SK-N-SH treated with all-trans-retinoic acid at 6 μM for 48 hours (cell line): ENCODE measurements around the gene CTRB1.

Source experiments
- ATAC-seq: fragments of 200-7000 bp; cut with Tn5 transposase; 3 replicates; pipeline ENCODE4 v1.9.1; 2020; ENCODE audit warnings: mild to moderate bottlenecking, moderate library complexity
- ARNTL ChIP-seq: fragments of 450-650 bp; formaldehyde crosslinking; IDR thresholded peaks from 2 replicates; pipeline ENCODE4 v1.5.0; 2020; ENCODE audit warnings: low read depth, mild to moderate bottlenecking, moderate library complexity, borderline replicate concordance
- BACH2 ChIP-seq: fragments of 250-450 bp; sonication (Bioruptor Pico); IDR thresholded peaks from 2 replicates; pipeline ENCODE4 v1.9.0; 2021; ENCODE audit warnings: mild to moderate bottlenecking, borderline replicate concordance
- CREB5 ChIP-seq: fragments of 250-450 bp; sonication (Bioruptor Pico); IDR thresholded peaks from 2 replicates; pipeline ENCODE4 v1.5.1; 2020; ENCODE audit warnings: low read depth, mild to moderate bottlenecking, moderate library complexity
- CSRNP3 ChIP-seq: fragments of 250-450 bp; sonication (Bioruptor Pico); IDR thresholded peaks from 2 replicates; pipeline ENCODE4 v1.5.1; 2021; ENCODE audit warnings: mild to moderate bottlenecking, moderate library complexity
- ESRRG ChIP-seq: fragments of 250-450 bp; sonication (Bioruptor Pico); IDR thresholded peaks from 2 replicates; pipeline ENCODE4 v1.6.1; 2021; ENCODE audit warnings: mild to moderate bottlenecking
- ISL1 ChIP-seq: fragments of 250-450 bp; sonication (Bioruptor Pico); IDR thresholded peaks from 2 replicates; pipeline ENCODE4 v2.1.2; 2022; ENCODE audit warnings: mild to moderate bottlenecking, moderate library complexity
- OSR1 ChIP-seq: fragments of 250-450 bp; sonication (Bioruptor Pico); IDR thresholded peaks from 2 replicates; pipeline ENCODE4 v1.8.0; 2022; ENCODE audit warnings: moderate library complexity, mild to moderate bottlenecking, inconsistent platforms
- POU6F1 ChIP-seq: fragments of 250-450 bp; sonication (Bioruptor Pico); IDR thresholded peaks from 2 replicates; pipeline ENCODE4 v1.8.0; 2021; ENCODE audit warnings: low read depth, mild to moderate bottlenecking, moderate library complexity, borderline replicate concordance
- PPARA ChIP-seq: fragments of 250-450 bp; sonication (Bioruptor Pico); IDR thresholded peaks from 2 replicates; pipeline ENCODE4 v1.5.0; 2020; ENCODE audit warnings: mild to moderate bottlenecking, borderline replicate concordance
- RARB ChIP-seq: fragments of 250-450 bp; sonication (Bioruptor Pico); IDR thresholded peaks from 2 replicates; pipeline ENCODE4 v1.8.0; 2021; ENCODE audit warnings: mild to moderate bottlenecking, moderate library complexity
- TCF4 ChIP-seq: fragments of 250-450 bp; sonication (Bioruptor Pico); IDR thresholded peaks from 2 replicates; pipeline ENCODE4 v1.8.0; 2021; ENCODE audit warnings: mild to moderate bottlenecking, moderate library complexity, borderline replicate concordance
- TSHZ2 ChIP-seq: fragments of 250-450 bp; sonication (Bioruptor Pico); IDR thresholded peaks from 2 replicates; pipeline ENCODE4 v1.5.0; 2020; ENCODE audit warnings: mild to moderate bottlenecking, moderate library complexity
- ZC3H10 ChIP-seq: fragments of 250-450 bp; sonication (Bioruptor Pico); IDR thresholded peaks from 2 replicates; pipeline ENCODE4 v1.5.1; 2021; ENCODE audit warnings: mild to moderate bottlenecking, moderate library complexity
- ZFP30 ChIP-seq: fragments of 450-650 bp; formaldehyde crosslinking; IDR thresholded peaks from 2 replicates; pipeline ENCODE4 v1.5.0; 2022; ENCODE audit warnings: mild to moderate bottlenecking, moderate library complexity
- ZNF565 ChIP-seq: fragments of 450-650 bp; formaldehyde crosslinking; conservative IDR thresholded peaks from 2 replicates; pipeline ENCODE4 v1.5.0; 2020; ENCODE audit warnings: low read depth, mild to moderate bottlenecking, moderate library complexity
- ZNF70 ChIP-seq: fragments of 450-650 bp; formaldehyde crosslinking; IDR thresholded peaks from 2 replicates; pipeline ENCODE4 v1.5.0; 2020; ENCODE audit warnings: mild to moderate bottlenecking, moderate library complexity
- ZNF8 ChIP-seq: fragments of 450-650 bp; formaldehyde crosslinking; IDR thresholded peaks from 2 replicates; pipeline ENCODE4 v1.5.0; 2020; ENCODE audit warnings: mild to moderate bottlenecking, moderate library complexity

CTRB1 gene

GRCh38 chr16:75172578-75172977 lies 46.2 kb upstream of the CTRB1 start (continued):
- TF ChIP-seq POU6F1 (CRISPR knock-in tag), result no peak
- TF ChIP-seq CSRNP3 (CRISPR knock-in tag), result no peak
- no peak for TF ChIP-seq ZNF8 (CRISPR knock-in tag)
- no peak for TF ChIP-seq BACH2 (CRISPR knock-in tag)

- no peak for ATAC-seq
- TF ChIP-seq CREB5 (CRISPR knock-in tag), result no peak
- no peak for TF ChIP-seq RARB
- TF ChIP-seq ZNF565, result no peak
- TF ChIP-seq ESRRG, result no peak
- no peak for TF ChIP-seq PPARA
- no peak for TF ChIP-seq ISL1 (CRISPR knock-in tag)
- no peak for TF ChIP-seq ZC3H10 (CRISPR knock-in tag)
- no peak for TF ChIP-seq ARNTL
Measured at GRCh38 chr16:75175074-75175473, 43.7 kb upstream of the CTRB1 start.

- TF ChIP-seq ZFP30, result no peak
- no peak for TF ChIP-seq POU6F1 (CRISPR knock-in tag)
- no peak for TF ChIP-seq ZNF565
- no peak for TF ChIP-seq TSHZ2 (CRISPR knock-in tag)
- no peak for TF ChIP-seq PPARA
- TF ChIP-seq ESRRG, result no peak
- no peak for TF ChIP-seq CSRNP3 (CRISPR knock-in tag)
- no peak for TF ChIP-seq RARB
- TF ChIP-seq ZNF70 (CRISPR knock-in tag), result no peak
- TF ChIP-seq OSR1 (CRISPR knock-in tag), result no peak
- ATAC-seq, result no peak
Measured at GRCh38 chr16:75176926-75177325, 41.9 kb upstream of the CTRB1 start.

- no peak for TF ChIP-seq TCF4 (CRISPR knock-in tag)
- TF ChIP-seq, all 23 proteins: peak for 0
Measured at GRCh38 chr16:75179208-75179607, 39.6 kb upstream of the CTRB1 start.

GRCh38 chr16:75181630-75182029 lies 37.2 kb upstream of the CTRB1 start:
- ATAC-seq, result no peak
- no peak for TF ChIP-seq TSHZ2 (CRISPR knock-in tag)
- TF ChIP-seq RARB, result no peak
- TF ChIP-seq ZNF70 (CRISPR knock-in tag), result no peak

More at GRCh38 chr16:75179208-75179607, 39.6 kb upstream of the CTRB1 start:
- ATAC-seq, result no peak
